Measurements from ENCODE around the gene CMTR1. TPM values are rescaled to one million over a fixed set of nuclear protein-coding genes. Genes with fewer than 3 reads are reported as not detected.

Gene CMTR1
- total and polyA plus RNA-seq, 4 donors: 7.8 to 43.1 (median 32.6) TPM

GRCh38 chr6:37523412-37523811, 90.4 kb downstream of the CMTR1 start:
- Histone ChIP-seq H3K4me1 (ENCODE audit: control insufficient read depth in 1 of 2, insufficient read depth in 2 of 2, low read length in 2 of 2) (no peaks in the 10 kb centered on the region), H3K27ac (ENCODE audit: low read depth in 1 of 2, low read length in 2 of 2) (no peak overlapping the region), H3K4me3 (ENCODE audit: low read length in 2 of 2) (no peak overlapping the region), H3K36me3 (ENCODE audit: control insufficient read depth in 1 of 2, insufficient read depth in 2 of 2, low read length in 1 of 2) (no peaks in the 10 kb centered on the region), H3K27me3 (ENCODE audit: control insufficient read depth in 1 of 2, insufficient read depth in 2 of 2, low read length in 1 of 2) (no peaks in the 10 kb centered on the region), H3K9me3 (ENCODE audit: control insufficient read depth, low read length) (no peaks in the 10 kb centered on the region)
- WGBS, 2 donors: 81 to 83% methylated on average over 7 of the region's 7 CpGs
- intact Hi-C loops (cut with DNase I): no loop called here
- DNase-seq (no peak), ATAC-seq (ENCODE audit: low FRiP score) (no peak)

GRCh38 chr6:37524025-37524969, 91.3 kb downstream of the CMTR1 start:
- ATAC-seq (ENCODE audit: low FRiP score): no peak
- no peaks in the 10 kb centered on the region for H3K36me3 ChIP-seq (ENCODE audit: control insufficient read depth in 1 of 2, insufficient read depth in 2 of 2, low read length in 1 of 2)
- no peaks in the 10 kb centered on the region for H3K9me3 ChIP-seq (ENCODE audit: control insufficient read depth, low read length)
- no peaks in the 10 kb centered on the region for H3K4me1 ChIP-seq (ENCODE audit: control insufficient read depth in 1 of 2, insufficient read depth in 2 of 2, low read length in 2 of 2)
- no peak for DNase-seq
- H3K27me3 ChIP-seq (ENCODE audit: control insufficient read depth in 1 of 2, insufficient read depth in 2 of 2, low read length in 1 of 2): no peaks in the 10 kb centered on the region
- no peak overlapping the region for H3K4me3 ChIP-seq (ENCODE audit: low read length in 2 of 2)
- WGBS, 2 donors: 50 to 52% methylated on average over 19 of the region's 19 CpGs
- intact Hi-C loops (cut with DNase I): no loop called here
- no peak overlapping the region for H3K27ac ChIP-seq (ENCODE audit: low read depth in 1 of 2, low read length in 2 of 2)

DNA sequence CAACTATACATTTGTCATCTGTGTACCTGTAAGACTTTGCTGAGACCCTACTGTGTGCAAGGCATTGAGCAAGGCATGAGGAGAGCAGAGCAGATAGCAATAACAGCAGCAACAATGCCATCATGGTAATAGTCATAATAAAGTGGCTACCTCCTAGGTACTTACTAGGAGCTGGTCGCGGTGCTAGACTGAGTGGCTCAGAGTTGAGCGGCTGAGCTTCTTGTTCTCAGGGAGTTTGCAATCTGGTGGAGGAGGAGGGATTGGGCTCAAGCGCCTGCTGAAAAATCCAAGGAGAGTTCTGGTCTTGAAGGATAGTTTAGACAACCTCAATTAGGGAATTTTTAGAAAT, 91.9 kb downstream of the CMTR1 start:
- no peak for DNase-seq
- intact Hi-C loops (cut with DNase I): no loop called here

DNA sequence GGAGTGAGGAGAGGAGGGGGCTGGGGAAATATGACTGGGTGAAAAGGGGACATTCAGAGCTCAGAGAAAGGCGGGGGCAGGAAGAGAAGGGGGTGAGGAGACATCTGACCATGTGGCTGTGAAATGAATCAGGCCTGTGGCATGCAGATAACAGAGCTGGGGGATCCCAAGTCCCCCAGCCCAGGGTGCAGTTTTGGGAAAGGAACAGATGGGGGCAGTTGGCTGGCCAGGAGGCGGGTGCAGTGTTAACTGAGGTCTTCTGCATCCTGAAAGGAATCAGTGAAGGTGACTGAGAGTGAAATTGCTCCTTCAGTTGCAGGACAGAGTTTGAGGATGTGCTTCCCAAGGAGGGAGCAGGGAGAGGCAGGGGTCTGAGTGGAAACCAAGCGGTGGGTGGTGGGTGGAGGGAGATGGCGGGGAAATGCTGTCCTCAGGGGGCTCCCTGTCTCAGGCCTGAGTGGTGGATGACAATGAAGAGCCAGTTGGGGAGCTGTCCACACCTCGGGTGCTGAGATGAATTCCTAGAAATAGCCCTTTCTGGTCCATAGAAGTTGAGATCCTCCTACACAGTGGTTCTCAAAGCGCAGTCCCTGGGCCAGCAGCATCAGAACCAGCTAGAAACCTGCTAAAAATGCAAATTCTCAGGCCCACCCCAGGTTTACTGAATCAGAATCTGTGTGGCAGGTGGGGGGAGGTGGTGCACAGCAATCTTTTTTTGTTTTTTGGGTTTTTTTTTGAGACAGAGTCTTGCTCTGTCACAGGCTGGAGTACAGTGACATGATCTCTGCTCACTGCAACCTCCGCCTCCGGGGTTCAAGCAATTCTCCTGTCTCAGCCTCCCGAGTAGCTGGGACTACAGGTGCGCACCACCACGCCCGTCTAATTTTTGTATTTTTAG, 92.7 kb downstream of the CMTR1 start:
- 65 to 66% methylated on average over 12 of the region's 12 CpGs for WGBS, 2 donors
- intact Hi-C loops (cut with DNase I): no loop called here
- ATAC-seq (ENCODE audit: low FRiP score): no peak
- Histone ChIP-seq H3K9me3 (ENCODE audit: control insufficient read depth, low read length) (no peaks in the 10 kb centered on the region), H3K36me3 (ENCODE audit: control insufficient read depth in 1 of 2, insufficient read depth in 2 of 2, low read length in 1 of 2) (no peaks in the 10 kb centered on the region), H3K27ac (ENCODE audit: low read depth in 1 of 2, low read length in 2 of 2) (no peak overlapping the region), H3K4me1 (ENCODE audit: control insufficient read depth in 1 of 2, insufficient read depth in 2 of 2, low read length in 2 of 2) (no peaks in the 10 kb centered on the region), H3K27me3 (ENCODE audit: control insufficient read depth in 1 of 2, insufficient read depth in 2 of 2, low read length in 1 of 2) (no peaks in the 10 kb centered on the region), H3K4me3 (ENCODE audit: low read length in 2 of 2) (no peak overlapping the region)
- no peak for DNase-seq

More for the DNA sequence above, 91.9 kb downstream of the CMTR1 start:
- Histone ChIP-seq H3K4me1 (ENCODE audit: control insufficient read depth in 1 of 2, insufficient read depth in 2 of 2, low read length in 2 of 2) (no peaks in the 10 kb centered on the region), H3K27me3 (ENCODE audit: control insufficient read depth in 1 of 2, insufficient read depth in 2 of 2, low read length in 1 of 2) (no peaks in the 10 kb centered on the region), H3K4me3 (ENCODE audit: low read length in 2 of 2) (no peak overlapping the region), H3K9me3 (ENCODE audit: control insufficient read depth, low read length) (no peaks in the 10 kb centered on the region), H3K27ac (ENCODE audit: low read depth in 1 of 2, low read length in 2 of 2) (no peak overlapping the region), H3K36me3 (ENCODE audit: control insufficient read depth in 1 of 2, insufficient read depth in 2 of 2, low read length in 1 of 2) (no peaks in the 10 kb centered on the region)
- no peak for ATAC-seq (ENCODE audit: low FRiP score)
- WGBS, 2 donors: 76 to 79% methylated on average over 4 of the region's 4 CpGs

- no peak for ATAC-seq (ENCODE audit: low FRiP score)
- intact Hi-C loops (cut with DNase I): no loop called here
Observed at GRCh38 chr6:37528541-37528940, 95.5 kb downstream of the CMTR1 start.

GRCh38 chr6:37530297-37530696, 97.3 kb downstream of the CMTR1 start:
- no peak for ATAC-seq (ENCODE audit: low FRiP score)
- Histone ChIP-seq H3K36me3 (ENCODE audit: control insufficient read depth in 1 of 2, insufficient read depth in 2 of 2, low read length in 1 of 2) (no peaks in the 10 kb centered on the region), H3K27me3 (ENCODE audit: control insufficient read depth in 1 of 2, insufficient read depth in 2 of 2, low read length in 1 of 2) (no peaks in the 10 kb centered on the region), H3K27ac (ENCODE audit: low read depth in 1 of 2, low read length in 2 of 2) (no peak overlapping the region), H3K9me3 (ENCODE audit: control insufficient read depth, low read length) (no peaks in the 10 kb centered on the region), H3K4me1 (ENCODE audit: control insufficient read depth in 1 of 2, insufficient read depth in 2 of 2, low read length in 2 of 2) (no peaks in the 10 kb centered on the region), H3K4me3 (ENCODE audit: low read length in 2 of 2) (no peak overlapping the region)
- 42 to 45% methylated on average over 5 of the region's 5 CpGs for WGBS, 2 donors
- DNase-seq: no peak
- intact Hi-C loops (cut with DNase I): no loop called here

More at GRCh38 chr6:37528541-37528940, 95.5 kb downstream of the CMTR1 start:
- H3K4me1 ChIP-seq (ENCODE audit: control insufficient read depth in 1 of 2, insufficient read depth in 2 of 2, low read length in 2 of 2): no peaks in the 10 kb centered on the region
- H3K4me3 ChIP-seq (ENCODE audit: low read length in 2 of 2): no peak overlapping the region
- no peak overlapping the region for H3K27ac ChIP-seq (ENCODE audit: low read depth in 1 of 2, low read length in 2 of 2)
- no peak for DNase-seq
- 23 to 26% methylated on average over 8 of the region's 8 CpGs for WGBS, 2 donors
- no peaks in the 10 kb centered on the region for H3K9me3 ChIP-seq (ENCODE audit: control insufficient read depth, low read length)
- no peaks in the 10 kb centered on the region for H3K36me3 ChIP-seq (ENCODE audit: control insufficient read depth in 1 of 2, insufficient read depth in 2 of 2, low read length in 1 of 2)
- H3K27me3 ChIP-seq (ENCODE audit: control insufficient read depth in 1 of 2, insufficient read depth in 2 of 2, low read length in 1 of 2): no peaks in the 10 kb centered on the region

DNA sequence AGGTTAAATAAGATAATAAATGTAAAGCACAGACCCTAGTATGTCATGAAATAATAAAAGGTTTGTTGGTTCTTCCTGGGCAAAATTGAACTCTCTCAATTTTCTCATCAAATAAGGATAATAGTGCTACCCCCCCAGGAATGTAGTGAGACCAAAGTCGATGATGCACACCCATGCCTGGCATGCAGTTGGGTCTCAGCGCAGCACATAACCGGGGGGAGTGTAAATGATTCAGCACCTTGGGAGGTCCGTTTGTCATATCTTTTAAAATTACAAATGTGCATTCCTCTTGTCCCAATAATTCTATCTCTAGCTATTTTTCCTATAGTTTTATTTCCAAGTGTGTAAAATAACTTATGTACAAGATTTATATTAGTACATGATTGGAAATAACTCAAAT, 98.0 kb downstream of the CMTR1 start:
- intact Hi-C loops (cut with DNase I): no loop called here
- Histone ChIP-seq H3K9me3 (ENCODE audit: control insufficient read depth, low read length) (no peaks in the 10 kb centered on the region), H3K4me1 (ENCODE audit: control insufficient read depth in 1 of 2, insufficient read depth in 2 of 2, low read length in 2 of 2) (no peaks in the 10 kb centered on the region), H3K27me3 (ENCODE audit: control insufficient read depth in 1 of 2, insufficient read depth in 2 of 2, low read length in 1 of 2) (no peaks in the 10 kb centered on the region), H3K4me3 (ENCODE audit: low read length in 2 of 2) (no peak overlapping the region), H3K36me3 (ENCODE audit: control insufficient read depth in 1 of 2, insufficient read depth in 2 of 2, low read length in 1 of 2) (no peaks in the 10 kb centered on the region), H3K27ac (ENCODE audit: low read depth in 1 of 2, low read length in 2 of 2) (no peak overlapping the region)
- 78 to 79% methylated on average over 4 of the region's 4 CpGs for WGBS, 2 donors
- no peak for ATAC-seq (ENCODE audit: low FRiP score)
- no peak for DNase-seq

Measured in aorta (tissue), 5 donors.